ENCODE results near the gene GRIK4.

GRIK4 gene

DNA sequence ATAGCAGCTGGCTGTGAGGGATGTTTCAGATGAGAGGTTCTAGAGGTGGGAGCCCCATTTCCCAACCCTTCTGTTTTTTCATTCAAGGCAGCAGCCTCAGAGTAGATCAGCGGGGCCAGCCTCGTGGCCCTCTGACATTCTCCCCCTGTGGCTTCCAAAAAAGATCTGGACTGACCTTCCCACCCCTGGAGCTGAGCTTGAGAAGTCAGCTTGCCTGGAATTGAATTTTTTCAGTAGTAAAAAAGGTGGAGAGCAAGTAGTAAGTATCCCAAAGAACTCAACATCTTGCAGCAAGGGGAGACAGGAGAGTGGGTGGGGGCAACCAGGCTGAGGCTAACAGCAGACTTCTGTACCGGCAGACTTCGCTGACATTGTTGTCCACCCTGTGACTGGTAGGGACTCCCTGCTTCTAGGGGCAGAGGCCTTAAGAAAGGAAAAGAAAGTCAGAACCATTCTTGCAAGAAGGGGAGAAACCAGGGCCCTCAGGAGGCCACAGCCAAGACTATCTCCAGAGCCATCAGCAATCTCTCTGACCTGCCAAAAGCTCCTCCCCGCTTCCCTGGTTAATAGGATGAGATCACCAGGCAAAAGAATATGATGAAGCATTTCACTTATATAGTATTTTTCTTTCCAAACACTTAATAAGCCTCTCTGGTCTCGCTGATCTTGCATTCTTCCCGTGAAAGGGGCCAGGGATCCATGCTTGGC lies 2.0 kb upstream of the GRIK4 start:
- DNase-seq: no peak

DNA sequence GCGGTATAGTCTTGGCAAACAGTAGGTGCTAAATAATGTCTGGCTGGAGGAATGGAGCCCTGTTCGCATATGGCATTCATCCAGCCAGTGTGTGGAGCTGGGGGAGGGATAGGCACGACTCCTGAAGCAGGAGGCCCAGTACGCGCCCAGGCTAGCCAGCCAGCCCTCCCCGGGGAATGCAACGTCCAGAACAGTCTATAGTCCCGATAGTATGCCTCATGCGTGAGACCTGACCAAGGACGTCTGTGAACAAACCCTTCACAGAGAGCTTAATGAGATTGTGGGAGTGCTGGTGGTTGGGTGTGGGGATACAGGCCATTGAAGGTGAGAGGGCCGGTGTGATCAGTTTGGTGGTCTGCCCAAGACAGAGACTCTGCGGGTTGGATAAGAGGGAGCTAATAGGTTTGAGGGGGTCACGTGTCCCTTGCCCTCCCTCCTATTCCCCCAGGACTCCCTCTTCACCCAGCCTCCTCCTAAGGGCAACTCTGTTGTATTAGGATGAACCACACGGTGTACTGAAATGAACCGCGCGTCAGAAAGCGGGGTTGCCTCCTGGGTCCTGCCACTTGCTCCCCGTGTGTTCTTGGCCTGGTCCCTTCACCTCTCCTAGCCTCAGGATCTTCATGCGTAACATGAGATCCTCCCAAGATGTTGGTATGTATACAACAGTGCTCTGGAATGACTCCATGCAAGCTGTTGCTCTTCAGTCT lies 987 bp upstream of the GRIK4 start:
- DNase-seq: no peak

DNA sequence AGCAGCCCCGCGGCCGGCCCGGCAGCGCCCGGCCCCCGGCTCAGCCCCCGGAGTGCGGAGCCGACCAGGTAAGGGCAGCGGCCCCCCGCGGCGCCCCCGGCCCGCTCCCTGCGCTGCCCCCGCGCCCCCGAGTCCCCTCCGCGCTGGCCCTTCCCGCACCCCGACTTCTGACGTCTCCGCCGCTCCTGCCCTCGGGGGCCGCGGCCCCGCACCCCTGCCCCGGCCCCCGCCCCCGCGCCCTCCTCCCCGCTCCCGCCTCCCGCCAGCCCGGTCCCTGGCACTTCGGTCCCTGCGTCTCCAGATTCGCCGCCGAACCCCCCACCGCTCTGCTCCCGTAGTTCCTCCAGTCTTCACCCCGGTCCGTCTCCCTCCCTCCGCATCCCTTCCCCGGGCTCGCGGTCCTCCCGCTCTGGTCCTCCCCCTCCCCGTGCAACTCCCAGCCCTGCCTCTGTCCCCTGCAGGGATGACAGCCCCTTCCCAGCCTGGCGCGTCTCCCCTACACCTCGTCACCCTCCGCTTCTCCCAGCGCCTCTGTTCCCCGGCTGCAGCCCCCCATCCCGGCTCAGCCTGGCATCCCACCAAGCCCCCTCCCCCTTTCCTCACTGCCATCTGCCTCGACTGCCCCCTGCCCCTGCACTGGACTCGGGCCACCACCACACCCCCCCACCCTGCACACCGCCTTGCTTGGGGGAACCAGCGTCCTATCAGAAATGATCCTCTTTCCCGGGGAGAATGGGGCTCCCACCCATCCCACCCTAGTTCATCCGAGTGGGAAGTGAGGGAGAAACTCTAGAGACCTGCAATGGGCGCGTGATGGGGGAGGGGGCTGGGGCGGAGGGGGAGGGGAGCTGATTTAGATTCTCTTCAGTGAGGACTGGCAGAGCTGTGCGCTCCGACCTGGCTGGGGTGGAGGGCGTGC lies 531 bp downstream of the GRIK4 start:
- DNase-seq: no peak

DNA sequence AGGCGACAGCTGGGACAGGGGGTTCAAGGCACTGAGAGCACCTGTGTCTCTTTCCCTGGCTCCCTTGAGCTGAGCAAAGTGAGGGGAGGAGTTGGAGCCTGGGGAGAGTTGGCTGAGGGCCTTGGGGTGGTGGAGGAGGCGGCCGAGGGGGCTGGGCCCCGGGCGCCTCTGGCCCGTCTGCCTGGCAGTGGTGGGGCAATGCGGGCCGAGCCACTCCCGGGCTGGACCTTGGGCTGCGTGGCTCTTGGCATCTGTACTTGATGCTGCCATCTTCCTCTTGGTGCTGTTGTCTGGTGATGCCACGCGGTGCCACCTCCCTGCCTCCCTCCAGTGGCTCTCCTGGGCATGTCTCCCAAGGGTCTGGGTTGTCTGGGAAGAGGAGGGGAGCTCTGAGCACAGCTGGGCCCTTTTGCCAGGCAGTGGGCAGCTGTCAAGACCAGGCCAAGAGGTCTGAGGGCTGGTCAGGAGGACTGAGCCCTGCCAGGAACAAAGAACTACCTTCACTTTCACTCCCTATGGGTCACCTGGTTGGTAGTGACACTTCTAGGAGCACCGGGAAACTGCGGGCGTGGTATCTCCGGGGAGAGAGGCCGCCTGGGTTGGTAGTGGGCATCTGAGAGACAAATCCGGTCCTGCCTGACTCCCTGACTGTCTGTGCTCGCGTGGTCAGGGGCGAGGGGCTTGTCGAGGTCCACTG lies 1.3 kb downstream of the GRIK4 start:
- DNase-seq: no peak

DNA sequence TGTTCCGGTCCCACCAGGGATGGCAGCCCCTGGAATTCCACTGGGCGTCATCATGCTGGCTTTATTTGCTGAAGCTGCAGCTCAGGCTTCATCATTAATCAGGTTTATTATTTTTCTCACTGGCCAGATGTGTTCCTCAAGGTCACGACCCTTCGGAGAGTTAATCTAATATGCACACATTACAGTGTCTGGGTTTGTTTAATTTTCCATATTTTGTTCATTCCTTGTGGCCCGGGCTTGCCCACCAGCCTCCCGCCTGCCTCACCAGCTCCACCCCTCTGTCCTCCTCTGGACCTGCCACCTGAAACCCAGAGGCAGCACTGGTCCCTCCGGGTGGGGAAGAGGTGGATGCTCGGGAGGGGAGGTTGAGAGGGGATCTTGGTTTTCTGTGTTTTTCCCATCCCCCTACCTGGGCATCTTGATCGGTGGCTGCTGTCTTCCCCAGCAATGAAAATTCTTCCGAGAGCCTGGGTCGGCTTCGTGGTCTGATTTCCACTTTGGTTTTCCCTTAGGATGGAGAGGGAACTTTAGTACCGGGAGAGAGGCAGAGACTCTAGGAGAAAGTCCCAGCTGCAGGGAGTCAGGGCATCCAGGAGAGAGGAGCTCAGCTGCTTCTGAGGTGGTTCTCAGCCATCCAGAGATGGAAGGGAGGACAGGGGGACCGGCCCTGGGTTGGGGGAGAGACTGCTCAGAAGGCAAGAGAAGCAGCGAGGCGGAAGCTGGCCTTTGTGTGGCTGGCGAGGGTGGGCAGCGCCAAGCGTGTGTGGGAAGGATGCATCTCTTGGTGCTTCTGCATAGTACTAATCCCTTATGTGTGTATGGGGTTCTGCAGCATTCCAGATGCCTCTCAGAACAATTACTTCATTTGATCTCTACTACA lies 2.1 kb downstream of the GRIK4 start:
- no peak for DNase-seq

DNA sequence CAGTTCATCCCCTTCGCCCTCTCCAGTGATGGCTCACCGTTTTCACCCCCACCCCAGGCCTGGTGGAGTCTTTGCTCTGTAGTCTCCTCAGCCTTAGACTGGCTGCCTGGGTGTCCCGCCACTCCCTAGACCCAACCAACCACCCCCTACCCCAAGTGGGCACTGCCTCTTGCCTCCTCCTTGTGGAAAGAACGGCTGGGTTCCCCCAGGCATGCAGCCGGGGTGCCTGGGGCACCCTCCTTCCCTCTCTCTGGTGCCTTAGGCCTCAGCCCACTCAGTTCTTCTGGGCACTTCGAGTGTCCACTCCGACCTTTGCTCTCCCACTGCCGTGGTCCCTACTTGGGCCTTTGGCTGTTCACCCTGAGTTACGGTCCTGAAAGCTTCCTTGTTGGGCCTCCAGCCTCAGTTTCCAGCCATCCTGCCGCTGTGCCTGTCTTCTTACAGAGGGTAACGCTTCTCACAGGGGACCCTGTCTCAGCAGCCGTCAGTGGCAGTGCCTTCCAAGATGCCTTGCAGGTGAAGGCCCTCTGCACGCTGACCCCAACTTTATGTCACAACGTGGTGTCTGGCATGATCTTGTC lies 3.1 kb downstream of the GRIK4 start:
- DNase-seq: no peak

DNA sequence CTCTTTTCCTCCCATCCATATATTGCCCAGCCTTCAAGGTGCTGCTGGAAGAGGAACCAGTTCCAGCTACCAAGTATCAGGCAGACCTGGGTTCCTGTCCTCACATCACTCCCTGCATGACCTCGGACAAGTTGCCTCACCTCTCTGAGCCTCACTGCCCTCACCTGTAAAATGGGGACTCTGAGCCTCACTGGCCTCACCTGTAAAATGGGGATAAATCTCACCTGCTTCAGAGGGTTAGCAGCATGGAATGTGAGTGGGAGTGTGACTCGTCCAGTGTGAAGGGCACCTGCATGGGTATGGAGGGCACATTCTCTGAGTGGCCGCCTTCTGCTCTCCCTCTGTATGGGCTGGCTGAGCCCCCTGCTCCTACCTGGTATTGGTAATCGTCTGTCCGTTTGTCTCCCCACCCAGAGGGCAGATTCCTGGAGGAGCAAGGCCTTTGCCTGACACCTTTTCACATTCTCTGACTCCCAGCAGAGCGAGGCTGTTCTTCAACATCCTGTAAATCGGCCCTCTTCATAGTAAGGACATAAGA lies 3.7 kb downstream of the GRIK4 start:
- no peak for DNase-seq

DNA sequence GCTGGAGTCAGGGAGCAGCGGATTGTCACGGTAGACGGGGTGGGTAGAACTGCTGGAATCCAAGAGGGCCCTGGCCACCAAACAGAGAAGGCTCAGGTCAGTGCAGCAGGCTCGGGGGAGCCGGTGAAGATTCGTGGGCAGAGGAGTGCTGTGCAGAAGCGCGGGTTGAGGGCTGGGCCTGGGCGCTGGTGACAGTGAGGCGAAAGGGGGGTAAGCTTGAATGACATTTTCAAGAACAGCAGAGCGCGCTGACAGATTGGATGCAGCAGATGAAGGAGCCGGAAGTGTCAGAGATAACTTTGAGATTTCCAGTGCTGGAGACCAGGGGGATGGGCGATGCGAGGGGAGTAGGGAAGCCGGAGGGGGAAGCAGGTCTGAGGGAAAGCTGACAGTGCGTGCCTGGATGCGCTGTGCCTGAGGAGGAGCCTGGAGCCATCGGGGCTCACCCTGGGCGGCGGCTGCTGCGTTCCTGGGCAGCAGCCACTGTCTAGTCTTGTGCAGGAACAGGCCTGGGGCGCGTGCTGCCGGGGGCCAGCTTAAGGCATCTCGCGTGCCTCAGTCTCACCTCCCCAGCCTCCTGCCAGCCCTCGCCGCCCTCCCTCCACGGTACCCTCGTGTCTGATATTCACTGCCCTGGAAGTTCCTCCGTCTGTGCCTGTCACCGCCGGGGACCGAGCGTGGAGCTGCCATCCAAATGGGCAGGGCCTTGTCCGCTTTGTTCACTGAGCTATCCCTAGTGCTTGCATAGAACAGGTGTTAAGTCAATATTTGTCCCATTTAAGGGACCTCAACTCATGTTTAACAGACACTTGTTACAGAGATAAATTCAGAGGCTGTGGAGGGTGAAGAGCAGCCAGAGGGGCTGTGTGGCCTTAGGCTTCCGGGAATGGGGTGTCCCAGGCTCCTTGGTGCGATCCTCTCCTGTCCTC lies 5.2 kb downstream of the GRIK4 start:
- DNase-seq: no peak

DNA sequence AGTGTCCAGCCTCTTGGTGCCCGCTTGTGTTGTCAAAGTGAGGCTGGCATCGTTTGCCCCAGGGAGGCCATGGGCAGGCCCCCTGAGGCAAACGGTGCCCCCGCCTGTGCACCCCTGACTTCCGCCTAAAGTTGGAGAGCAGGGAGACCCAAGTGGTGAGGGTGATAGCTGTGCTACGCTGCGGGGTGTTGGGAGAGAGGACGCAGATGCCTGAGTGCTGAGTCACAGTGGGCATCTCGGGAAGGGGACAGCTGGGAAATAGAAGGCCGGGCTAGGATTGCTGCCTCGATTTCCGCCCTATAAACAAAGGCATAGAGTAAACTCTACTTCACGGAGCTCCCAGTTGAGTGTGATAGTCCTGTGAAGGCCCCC lies 5.8 kb downstream of the GRIK4 start:
- DNase-seq: no peak

DNA sequence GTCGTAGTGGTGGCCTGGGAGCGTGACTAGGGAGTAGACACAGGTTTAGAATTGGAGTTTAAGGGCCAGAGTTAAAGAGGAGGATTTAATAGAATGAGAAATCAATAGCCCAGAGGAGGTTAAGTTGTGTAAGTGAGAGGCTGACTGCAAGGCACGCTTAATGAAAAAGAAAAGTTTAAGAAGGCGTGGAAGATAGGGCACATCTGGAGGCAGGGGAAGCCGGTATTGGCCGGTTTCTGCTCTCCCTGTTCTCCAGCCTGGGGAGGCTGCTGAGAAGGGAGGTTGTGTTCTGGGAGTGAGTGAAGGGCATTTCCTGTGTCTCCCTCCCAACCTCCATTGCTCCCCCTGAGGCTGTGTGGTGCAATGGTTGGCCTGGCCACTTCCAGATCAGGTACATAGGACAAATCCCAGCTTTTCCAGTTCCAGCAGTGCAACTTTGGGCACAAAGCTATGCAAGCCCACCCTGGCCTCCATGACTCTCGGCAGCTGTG lies 6.3 kb downstream of the GRIK4 start:
- no peak for DNase-seq

DNA sequence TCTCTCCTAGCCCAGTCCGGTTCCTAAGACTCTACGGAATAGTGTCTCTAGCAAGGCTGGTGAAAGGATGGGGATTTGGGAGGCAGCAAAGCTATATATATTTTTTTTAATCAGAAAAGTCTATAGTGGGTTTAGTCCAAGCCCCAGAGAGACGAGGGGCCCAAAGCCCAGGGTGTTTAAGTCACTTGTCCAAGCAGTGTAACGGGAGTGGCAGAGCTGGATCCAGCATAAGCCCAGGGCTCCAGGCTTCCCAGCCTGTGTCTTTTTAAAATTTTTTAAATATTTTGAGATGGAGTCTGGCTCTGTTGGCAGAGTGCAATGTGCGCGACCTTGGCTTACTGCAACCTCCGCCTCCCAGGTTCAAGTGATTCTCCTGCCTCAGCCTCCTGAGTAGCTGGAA lies 6.8 kb downstream of the GRIK4 start:
- no peak for DNase-seq

DNA sequence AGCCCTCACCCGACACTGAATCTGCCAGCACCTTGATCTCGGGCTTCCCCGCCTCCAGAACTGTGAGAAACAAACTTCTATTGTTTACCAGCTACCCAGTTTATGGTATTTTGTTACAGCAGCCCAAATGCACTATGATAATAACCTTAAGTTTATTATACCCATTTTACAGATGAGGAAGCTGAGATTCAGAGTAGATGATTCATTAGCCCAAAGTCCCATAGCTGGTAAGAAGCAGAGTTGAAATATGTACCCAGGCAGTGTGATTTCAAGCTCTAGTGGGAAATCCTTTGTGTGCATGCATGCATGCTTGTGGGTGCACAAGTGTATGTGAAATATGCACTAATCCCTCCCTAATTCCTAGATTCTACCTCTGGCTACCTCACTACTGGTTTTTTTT lies 7.9 kb downstream of the GRIK4 start:
- no peak for DNase-seq

DNA sequence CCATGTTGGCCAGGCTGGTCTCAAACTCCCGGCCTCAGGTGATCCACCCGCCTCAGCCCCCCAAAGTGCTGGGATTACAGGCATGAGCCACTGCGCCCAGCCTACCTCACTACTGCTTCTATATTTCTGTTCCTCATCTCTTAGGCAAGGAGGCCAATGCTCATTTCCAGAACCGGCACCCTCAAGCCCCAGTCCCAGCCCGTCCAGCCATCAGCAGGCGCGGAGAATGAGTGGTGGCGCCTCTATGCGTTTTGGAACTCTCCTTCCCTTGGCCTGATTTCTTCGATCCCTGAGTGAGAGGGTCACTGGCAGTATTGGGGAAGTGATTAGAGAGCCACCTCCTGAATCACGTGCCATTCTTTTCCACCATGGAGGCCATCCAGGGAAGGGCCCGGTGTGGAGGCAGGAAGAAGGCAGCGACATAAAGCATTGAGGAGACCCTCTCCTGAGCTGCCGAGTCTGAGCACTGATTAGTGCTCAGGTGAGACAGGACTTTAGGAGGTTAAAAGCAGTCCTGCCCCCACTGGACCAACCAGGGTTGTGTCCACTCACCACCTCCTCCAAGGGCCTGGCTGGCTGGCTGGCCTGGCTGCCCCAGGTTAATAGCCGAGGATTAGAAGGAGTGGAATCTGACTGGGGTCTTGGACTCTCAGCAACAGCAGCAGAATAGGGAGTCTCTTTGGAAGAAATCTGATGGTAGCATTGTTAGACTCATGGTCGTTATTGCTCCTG lies 8.7 kb downstream of the GRIK4 start:
- DNase-seq: no peak

DNA sequence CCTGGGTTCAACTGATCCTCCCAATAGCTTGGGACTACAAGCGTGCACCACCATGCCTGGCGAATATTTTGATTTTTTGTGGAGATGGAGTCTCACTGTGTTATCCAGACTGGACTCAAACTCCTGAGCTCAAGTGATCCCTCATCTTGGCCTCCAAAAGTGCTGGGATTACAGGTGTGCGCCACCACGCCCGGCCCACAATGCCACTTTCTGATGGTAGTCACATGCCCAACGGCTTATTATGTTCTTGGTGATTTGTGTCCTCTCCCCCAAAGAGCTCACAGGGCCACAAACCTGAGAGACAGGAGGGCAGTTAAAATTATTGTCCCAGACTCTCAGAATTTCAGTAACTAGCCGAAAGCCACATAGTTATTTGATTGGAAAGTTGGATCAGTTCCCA lies 9.6 kb downstream of the GRIK4 start:
- no peak for DNase-seq

DNA sequence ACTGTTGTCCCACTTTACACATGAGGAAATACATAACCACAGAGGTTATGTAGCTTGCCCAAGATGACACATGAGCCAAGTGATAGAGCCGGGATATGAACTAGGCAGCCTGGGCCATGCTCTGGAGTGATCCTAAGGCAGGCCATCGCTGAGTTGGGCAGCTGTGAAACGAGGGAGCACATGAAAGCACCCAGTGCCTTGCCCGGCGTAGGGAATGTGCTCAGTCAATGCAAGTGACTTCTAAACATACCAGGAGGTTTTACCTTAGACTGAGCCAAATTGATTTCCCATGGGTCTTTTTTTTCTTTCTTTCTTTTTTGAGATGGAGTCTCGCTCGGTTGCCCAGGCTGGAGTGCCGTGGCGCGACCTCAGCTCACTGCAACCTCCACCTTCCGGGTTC lies 10.5 kb downstream of the GRIK4 start:
- DNase-seq: no peak

DNA sequence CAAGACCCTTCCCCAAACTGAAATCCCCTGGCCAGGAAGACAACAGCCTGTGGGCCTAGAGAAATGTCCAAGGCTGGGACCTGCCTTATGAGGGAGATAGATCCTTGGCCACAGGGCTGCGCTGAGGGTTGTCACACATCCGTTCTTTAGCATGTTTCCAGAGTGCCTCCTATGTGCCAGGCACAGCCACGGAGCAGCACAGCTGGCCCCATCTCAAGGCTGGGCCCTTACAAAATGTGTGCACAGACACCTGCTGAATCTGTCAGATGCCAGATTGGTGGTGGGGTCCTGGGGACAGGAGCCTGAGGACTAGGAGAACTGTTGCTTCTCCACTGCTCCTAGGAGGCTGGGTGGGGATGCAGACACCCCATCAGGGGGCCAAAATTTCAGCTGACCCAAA lies 11.2 kb downstream of the GRIK4 start:
- no peak for DNase-seq

DNA sequence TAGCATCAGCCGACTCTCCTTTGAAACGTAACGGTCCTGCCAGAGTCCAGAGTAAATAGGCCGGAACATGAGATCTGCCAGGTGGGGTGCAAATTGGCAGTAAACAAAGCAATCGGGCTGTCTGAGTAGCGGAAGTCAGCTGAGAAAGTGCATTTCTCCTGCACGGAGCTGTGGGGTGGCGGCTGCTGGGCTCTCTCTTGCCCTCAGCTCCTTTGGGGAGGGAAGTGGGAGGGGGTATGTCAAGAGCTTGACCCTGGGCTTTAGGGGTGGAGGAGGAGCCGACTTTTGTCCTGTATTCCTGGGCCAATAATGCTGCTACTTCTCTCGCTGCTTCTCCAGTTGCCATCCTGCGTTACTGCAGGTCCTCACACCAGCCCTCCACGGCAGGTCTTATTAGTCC lies 11.6 kb downstream of the GRIK4 start:
- peak; percentile 77 for DNase-seq

DNA sequence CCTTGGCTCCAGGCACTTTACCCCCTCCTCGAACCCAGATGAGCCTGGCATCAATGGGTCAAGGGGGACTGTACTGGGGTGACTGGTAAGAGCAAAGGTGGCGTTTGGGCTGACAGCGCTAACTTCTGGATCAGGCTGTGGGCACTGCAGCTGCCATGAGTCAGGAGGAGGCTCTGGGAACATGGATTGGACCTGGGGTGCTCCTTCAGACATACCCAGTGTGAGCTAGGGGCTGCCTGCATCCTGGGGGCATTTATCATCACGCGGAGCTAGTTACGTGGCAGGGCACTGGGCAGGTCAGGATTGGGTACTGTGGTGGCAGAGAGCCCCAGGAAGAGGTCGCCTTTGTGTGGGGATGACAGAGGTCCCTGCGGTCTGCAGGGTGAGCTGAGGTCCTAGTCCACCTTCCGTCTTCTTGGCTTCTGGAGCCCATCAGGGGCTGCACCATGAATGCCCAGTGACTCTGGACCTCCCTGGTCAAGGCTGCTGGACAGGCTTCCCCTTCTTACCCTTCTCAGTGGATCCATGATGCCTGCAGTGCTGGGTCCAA lies 13.1 kb downstream of the GRIK4 start:
- DNase-seq: no peak

All from DMS79 (cell line).